HEK293 (cell line): Measurements from ENCODE around the gene RNF6.

Experiments
- CTCF ChIA-PET: fragments of 350-600 bp; formaldehyde crosslinking; extraction: SDS; loops from one replicate; lab custom pipeline; 2021; ENCODE audit warnings: antibody characterized with exemption; lab: Yijun Ruan, JAX
- POLR2A ChIA-PET: fragments of 300-600 bp; formaldehyde crosslinking; extraction: SDS; loops from one replicate; lab custom pipeline; 2020; ENCODE audit warnings: antibody characterized with exemption, inconsistent platforms; lab: Yijun Ruan, JAX
- H3K27ac ChIP-seq: fragments of 200-500 bp; sonication (Bioruptor generic); 2 replicates; pipeline ENCODE4 v1.5.1; 2014; ENCODE audit warnings: low read depth, low read length, control low read depth, inconsistent platforms; ENCODE audit errors: extremely low read depth
- H3K36me3 ChIP-seq, 2 experiments: fragments of 200-500 bp in 1 of 2; sonication (Bioruptor generic) in 1 of 2; 1 replicate in 1 of 2; 2 replicates in 1 of 2; pipeline ENCODE4 v1.5.1; 2014 to 2017; ENCODE audit warnings: inconsistent platforms in 2 of 2, low read length in 2 of 2; ENCODE audit not compliant: control insufficient read depth in 2 of 2, insufficient read depth in 1 of 2
- H3K4me1 ChIP-seq: fragments of 200-500 bp; sonication (Bioruptor generic); 2 replicates; pipeline ENCODE4 v1.5.1; 2014; ENCODE audit warnings: mild to moderate bottlenecking, low read length, inconsistent platforms; ENCODE audit not compliant: control insufficient read depth, insufficient read depth
- H3K4me3 ChIP-seq: 2 replicates; pipeline ENCODE4 v1.5.1; 2011; ENCODE audit warnings: low read depth, mild to moderate bottlenecking, control low read depth, low read length, moderate library complexity
- H3K9me3 ChIP-seq: fragments of 200-500 bp; sonication (Bioruptor generic); 2 replicates; pipeline ENCODE4 v1.5.1; 2014; ENCODE audit warnings: low read depth, low read length, inconsistent platforms; ENCODE audit not compliant: control insufficient read depth, insufficient read depth
- EGR2 ChIP-seq: fragments of 450-650 bp; formaldehyde crosslinking; IDR thresholded peaks from 2 replicates; pipeline ENCODE4 v1.5.1; 2016; ENCODE audit warnings: low read depth, missing biosample characterization, missing genetic modification characterization
- MEIS1 ChIP-seq: sonication (generic); formaldehyde crosslinking; IDR thresholded peaks from 2 replicates; pipeline ENCODE4 v1.8.1; 2022; ENCODE audit warnings: missing genetic modification reagents, mild to moderate bottlenecking, borderline replicate concordance
- TRIM28 ChIP-seq: IDR thresholded peaks from 2 replicates; pipeline ENCODE4 v1.6.1; 2011; ENCODE audit warnings: low read length, control low read depth, borderline replicate concordance
- ZBTB1 ChIP-seq: fragments of 450-650 bp; formaldehyde crosslinking; IDR thresholded peaks from 2 replicates; pipeline ENCODE4 v1.5.1; 2016; ENCODE audit warnings: missing biosample characterization, missing genetic modification characterization
- ZBTB21 ChIP-seq: fragments of 450-650 bp; formaldehyde crosslinking; IDR thresholded peaks from 2 replicates; pipeline ENCODE4 v1.5.1; 2017; ENCODE audit warnings: missing biosample characterization, missing genetic modification characterization
- ZNF10 ChIP-seq: fragments of 450-650 bp; formaldehyde crosslinking; IDR thresholded peaks from 2 replicates; pipeline ENCODE4 v1.5.1; 2017; ENCODE audit warnings: missing biosample characterization, missing genetic modification characterization
- ZNF2 ChIP-seq: fragments of 450-650 bp; formaldehyde crosslinking; IDR thresholded peaks from 2 replicates; pipeline ENCODE4 v1.5.1; 2016; ENCODE audit warnings: missing biosample characterization, missing genetic modification characterization
- ZNF211 ChIP-seq: fragments of 450-650 bp; formaldehyde crosslinking; IDR thresholded peaks from 2 replicates; pipeline ENCODE4 v1.5.1; 2016; ENCODE audit warnings: low read depth, missing biosample characterization, missing genetic modification characterization
- ZNF24 ChIP-seq: fragments of 450-650 bp; formaldehyde crosslinking; IDR thresholded peaks from 2 replicates; pipeline ENCODE4 v1.5.1; 2016; ENCODE audit warnings: missing biosample characterization, missing genetic modification characterization
- ZNF423 ChIP-seq: fragments of 450-650 bp; formaldehyde crosslinking; IDR thresholded peaks from 2 replicates; pipeline ENCODE4 v1.5.1; 2016; ENCODE audit warnings: missing biosample characterization, missing genetic modification characterization
- ZNF510 ChIP-seq: fragments of 450-650 bp; formaldehyde crosslinking; IDR thresholded peaks from 2 replicates; pipeline ENCODE4 v1.5.1; 2018; ENCODE audit warnings: mild to moderate bottlenecking, missing genetic modification characterization, missing biosample characterization; ENCODE audit not compliant: insufficient replicate concordance
- ZNF544 ChIP-seq: fragments of 450-650 bp; formaldehyde crosslinking; IDR thresholded peaks from 2 replicates; pipeline ENCODE4 v1.5.0; 2017; ENCODE audit warnings: missing biosample characterization, missing genetic modification characterization
- ZNF654 ChIP-seq: fragments of 450-650 bp; formaldehyde crosslinking; IDR thresholded peaks from 2 replicates; pipeline ENCODE4 v1.5.1; 2016; ENCODE audit warnings: low read depth, missing biosample characterization, missing genetic modification characterization
- ZNF76 ChIP-seq: fragments of 450-650 bp; formaldehyde crosslinking; IDR thresholded peaks from 2 replicates; pipeline ENCODE4; 2016; ENCODE audit warnings: low read depth, missing biosample characterization, missing genetic modification characterization, borderline replicate concordance
- TF ChIP-seq, protein P1 (sequence below): fragments of 450-650 bp; formaldehyde crosslinking; IDR thresholded peaks from 2 replicates; pipeline ENCODE4; 2016; ENCODE audit warnings: missing biosample characterization, missing genetic modification characterization
- TF ChIP-seq, protein P2 (sequence below): fragments of 450-650 bp; formaldehyde crosslinking; IDR thresholded peaks from 2 replicates; pipeline ENCODE4 v1.5.1; 2016; ENCODE audit warnings: missing biosample characterization, missing genetic modification characterization, low read depth
- TF ChIP-seq, protein P3 (sequence below): fragments of 450-650 bp; formaldehyde crosslinking; IDR thresholded peaks from 2 replicates; pipeline ENCODE4 v1.5.1; 2016; ENCODE audit warnings: missing biosample characterization, missing genetic modification characterization
- TF ChIP-seq, protein P4 (sequence below): fragments of 450-650 bp; formaldehyde crosslinking; conservative IDR thresholded peaks from 2 replicates; pipeline ENCODE4 v1.5.1; 2016; ENCODE audit warnings: low read depth, missing biosample characterization, missing genetic modification characterization
- TF ChIP-seq, protein P5 (sequence below): fragments of 450-650 bp; formaldehyde crosslinking; IDR thresholded peaks from 2 replicates; pipeline ENCODE4 v1.5.1; 2016; ENCODE audit warnings: missing biosample characterization, missing genetic modification characterization

RNF6 gene

DNA sequence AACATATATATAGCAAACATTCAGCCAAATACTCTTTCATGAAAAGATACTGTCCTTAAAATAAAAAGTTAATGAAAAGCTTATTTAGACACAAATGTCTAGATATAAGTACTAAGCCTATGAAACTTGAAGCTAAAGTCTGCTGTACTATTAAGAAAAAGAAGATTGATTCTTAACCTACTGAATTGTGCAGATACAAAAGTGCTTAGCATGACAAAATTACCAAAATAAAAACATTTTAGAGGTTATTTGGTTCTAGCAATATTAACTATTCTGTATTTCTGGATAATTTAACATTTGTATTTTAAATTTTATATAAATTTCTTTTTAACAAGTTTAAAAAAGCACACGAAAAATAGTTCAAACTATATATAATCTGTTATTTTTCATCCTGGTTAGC lies 8.8 kb downstream of the RNF6 start:
- no peaks in the 10 kb centered on the region for H3K9me3 ChIP-seq
- H3K4me1 ChIP-seq: no peaks in the 10 kb centered on the region
- TF ChIP-seq, protein P1, sequence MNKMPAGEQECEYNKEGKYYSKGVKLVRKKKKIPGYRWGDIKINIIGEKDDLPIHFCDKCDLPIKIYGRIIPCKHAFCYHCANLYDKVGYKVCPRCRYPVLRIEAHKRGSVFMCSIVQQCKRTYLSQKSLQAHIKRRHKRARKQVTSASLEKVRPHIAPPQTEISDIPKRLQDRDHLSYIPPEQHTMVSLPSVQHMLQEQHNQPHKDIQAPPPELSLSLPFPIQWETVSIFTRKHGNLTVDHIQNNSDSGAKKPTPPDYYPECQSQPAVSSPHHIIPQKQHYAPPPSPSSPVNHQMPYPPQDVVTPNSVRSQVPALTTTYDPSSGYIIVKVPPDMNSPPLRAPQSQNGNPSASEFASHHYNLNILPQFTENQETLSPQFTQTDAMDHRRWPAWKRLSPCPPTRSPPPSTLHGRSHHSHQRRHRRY: no peak
- TF ChIP-seq, protein P2, sequence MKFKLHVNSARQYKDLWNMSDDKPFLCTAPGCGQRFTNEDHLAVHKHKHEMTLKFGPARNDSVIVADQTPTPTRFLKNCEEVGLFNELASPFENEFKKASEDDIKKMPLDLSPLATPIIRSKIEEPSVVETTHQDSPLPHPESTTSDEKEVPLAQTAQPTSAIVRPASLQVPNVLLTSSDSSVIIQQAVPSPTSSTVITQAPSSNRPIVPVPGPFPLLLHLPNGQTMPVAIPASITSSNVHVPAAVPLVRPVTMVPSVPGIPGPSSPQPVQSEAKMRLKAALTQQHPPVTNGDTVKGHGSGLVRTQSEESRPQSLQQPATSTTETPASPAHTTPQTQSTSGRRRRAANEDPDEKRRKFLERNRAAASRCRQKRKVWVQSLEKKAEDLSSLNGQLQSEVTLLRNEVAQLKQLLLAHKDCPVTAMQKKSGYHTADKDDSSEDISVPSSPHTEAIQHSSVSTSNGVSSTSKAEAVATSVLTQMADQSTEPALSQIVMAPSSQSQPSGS (tag by site-specific recombination): no peak
- TF ChIP-seq ZNF544 (tag by site-specific recombination) (no peak), MEIS1 (CRISPR knock-in tag) (no peak), ZNF10 (tag by site-specific recombination) (no peak), ZNF2 (tag by site-specific recombination) (no peak), ZNF76 (no peak), ZBTB21 (tag by site-specific recombination) (no peak), EGR2 (no peak)
- TF ChIP-seq, all 188 proteins: peak for 0
- ChIA-PET CTCF (interaction anchor here (0.6 kb wide), 1 partner anchor 273 kb away, joined by 3 read pairs; no protein-coding TSS in a partner anchor), POLR2A (no interaction called here)
- H3K4me3 ChIP-seq: no peak overlapping the region
- H3K27ac ChIP-seq: no peak overlapping the region
- peaks cover 22 to 88% of the 10 kb centered on the region in 2 experiments for H3K36me3 ChIP-seq

DNA sequence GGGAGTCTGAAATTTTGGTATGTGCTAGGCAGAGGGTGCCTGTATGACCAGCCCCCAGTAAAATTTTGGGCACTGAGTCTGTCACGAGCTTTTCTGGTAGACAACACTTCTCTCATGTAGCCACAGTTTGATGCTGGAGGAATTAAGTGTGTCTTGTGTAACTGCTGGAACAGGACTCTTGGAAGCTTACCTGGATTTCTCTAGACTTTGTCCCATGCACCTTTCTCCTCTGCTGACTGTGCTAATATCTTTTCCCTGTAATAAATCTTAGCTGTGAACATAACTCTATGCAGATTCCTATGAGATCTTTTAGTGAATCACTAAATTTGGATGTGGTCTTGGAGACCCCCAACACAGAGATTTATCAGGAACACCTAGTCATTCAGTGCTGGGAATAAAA lies 13.8 kb downstream of the RNF6 start:
- Histone ChIP-seq H3K27ac (no peak overlapping the region), H3K4me3 (no peak overlapping the region), H3K4me1 (no peaks in the 10 kb centered on the region), H3K36me3 (peaks cover 9 to 49% of the 10 kb centered on the region in 2 experiments), H3K9me3 (no peaks in the 10 kb centered on the region)
- TF ChIP-seq ZNF24 (tag by site-specific recombination) (no peak), ZNF510 (tag by site-specific recombination) (no peak), ZNF423 (tag by site-specific recombination) (no peak), TRIM28 (no peak), ZNF654 (no peak), ZBTB1 (tag by site-specific recombination) (no peak), ZNF211 (tag by site-specific recombination) (no peak)
- TF ChIP-seq, protein P3, sequence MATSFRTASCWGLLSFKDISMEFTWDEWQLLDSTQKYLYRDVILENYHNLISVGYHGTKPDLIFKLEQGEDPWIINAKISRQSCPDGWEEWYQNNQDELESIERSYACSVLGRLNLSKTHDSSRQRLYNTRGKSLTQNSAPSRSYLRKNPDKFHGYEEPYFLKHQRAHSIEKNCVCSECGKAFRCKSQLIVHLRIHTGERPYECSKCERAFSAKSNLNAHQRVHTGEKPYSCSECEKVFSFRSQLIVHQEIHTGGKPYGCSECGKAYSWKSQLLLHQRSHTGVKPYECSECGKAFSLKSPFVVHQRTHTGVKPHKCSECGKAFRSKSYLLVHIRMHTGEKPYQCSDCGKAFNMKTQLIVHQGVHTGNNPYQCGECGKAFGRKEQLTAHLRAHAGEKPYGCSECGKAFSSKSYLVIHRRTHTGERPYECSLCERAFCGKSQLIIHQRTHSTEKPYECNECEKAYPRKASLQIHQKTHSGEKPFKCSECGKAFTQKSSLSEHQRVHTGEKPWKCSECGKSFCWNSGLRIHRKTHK (tag by site-specific recombination): no peak
- TF ChIP-seq, protein P4, sequence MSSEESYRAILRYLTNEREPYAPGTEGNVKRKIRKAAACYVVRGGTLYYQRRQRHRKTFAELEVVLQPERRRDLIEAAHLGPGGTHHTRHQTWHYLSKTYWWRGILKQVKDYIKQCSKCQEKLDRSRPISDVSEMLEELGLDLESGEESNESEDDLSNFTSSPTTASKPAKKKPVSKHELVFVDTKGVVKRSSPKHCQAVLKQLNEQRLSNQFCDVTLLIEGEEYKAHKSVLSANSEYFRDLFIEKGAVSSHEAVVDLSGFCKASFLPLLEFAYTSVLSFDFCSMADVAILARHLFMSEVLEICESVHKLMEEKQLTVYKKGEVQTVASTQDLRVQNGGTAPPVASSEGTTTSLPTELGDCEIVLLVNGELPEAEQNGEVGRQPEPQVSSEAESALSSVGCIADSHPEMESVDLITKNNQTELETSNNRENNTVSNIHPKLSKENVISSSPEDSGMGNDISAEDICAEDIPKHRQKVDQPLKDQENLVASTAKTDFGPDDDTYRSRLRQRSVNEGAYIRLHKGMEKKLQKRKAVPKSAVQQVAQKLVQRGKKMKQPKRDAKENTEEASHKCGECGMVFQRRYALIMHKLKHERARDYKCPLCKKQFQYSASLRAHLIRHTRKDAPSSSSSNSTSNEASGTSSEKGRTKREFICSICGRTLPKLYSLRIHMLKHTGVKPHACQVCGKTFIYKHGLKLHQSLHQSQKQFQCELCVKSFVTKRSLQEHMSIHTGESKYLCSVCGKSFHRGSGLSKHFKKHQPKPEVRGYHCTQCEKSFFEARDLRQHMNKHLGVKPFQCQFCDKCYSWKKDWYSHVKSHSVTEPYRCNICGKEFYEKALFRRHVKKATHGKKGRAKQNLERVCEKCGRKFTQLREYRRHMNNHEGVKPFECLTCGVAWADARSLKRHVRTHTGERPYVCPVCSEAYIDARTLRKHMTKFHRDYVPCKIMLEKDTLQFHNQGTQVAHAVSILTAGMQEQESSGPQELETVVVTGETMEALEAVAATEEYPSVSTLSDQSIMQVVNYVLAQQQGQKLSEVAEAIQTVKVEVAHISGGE (tag by site-specific recombination): no peak
- TF ChIP-seq, protein P5, sequence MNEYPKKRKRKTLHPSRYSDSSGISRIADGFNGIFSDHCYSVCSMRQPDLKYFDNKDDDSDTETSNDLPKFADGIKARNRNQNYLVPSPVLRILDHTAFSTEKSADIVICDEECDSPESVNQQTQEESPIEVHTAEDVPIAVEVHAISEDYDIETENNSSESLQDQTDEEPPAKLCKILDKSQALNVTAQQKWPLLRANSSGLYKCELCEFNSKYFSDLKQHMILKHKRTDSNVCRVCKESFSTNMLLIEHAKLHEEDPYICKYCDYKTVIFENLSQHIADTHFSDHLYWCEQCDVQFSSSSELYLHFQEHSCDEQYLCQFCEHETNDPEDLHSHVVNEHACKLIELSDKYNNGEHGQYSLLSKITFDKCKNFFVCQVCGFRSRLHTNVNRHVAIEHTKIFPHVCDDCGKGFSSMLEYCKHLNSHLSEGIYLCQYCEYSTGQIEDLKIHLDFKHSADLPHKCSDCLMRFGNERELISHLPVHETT: no peak
- ChIA-PET CTCF (interaction anchor here (1.0 kb wide), 1 partner anchor 13 kb away, joined by 3 read pairs; no protein-coding TSS in a partner anchor), POLR2A (no interaction called here)
